Amniotic epithelial cell (primary cell): ENCODE results near the gene ZHX3.
A peak's percentile ranks its signal among the peaks of the same experiment; 100 is the strongest.

Source experiments
- DNase-seq: peaks from one replicate; pipeline ENCODE4 v3.0.0-alpha.2; 2010; ENCODE audit warnings: low read depth

The ZHX3 gene

DNA sequence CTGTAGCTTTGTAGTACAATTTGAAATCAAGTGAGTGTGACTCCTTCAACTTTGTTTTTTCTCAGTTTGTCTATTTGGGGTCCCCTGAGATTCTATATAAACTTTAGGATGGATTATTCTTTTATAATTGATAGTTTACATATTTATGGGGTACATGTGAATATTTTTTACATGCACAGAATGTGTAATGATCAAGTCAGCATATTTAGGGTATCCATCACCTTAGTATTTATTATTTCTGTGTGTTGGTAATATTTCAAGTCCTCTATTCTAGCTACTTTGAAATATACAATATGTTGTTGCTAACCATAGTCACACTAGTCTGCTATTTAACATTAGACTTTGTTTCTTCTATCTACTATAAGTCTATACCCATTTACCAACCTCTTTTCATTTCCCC, 129.9 kb downstream of the ZHX3 start:
- DNase-seq, result no peak

DNA sequence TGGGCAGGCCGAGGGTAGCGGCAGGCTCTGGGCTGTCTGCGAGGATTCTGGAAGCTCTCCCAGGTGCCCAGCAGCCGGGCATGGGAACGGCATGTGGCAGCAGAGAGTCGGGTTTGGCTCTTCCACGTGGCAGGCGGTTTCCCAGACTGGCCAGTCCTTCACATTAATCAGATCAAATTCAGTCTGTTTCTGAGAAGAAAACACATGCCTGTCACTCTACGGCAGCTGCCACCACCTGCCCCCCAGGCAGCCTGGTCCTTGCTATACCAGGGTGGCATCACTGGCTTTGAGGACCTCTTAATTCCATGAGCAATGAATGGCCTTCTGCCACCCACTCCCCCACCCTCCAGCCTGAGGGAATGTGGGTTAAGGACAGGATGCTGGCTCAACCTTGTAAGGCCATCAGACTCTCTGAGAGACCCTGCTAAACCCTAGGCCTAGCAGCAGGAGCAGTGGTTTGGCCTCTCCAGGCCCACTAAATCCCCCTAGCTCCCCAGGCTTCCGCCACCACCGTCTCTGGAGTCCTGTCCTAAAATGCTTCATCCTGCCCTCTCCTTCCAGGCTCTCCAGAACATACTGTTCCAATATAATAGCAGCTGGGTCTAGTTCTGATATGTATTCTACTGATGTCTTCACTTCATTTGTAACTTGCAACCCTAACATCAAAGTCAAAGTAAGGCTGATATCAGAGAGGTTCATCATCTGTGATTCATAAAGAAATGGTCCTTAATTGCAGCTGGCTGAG, 132.3 kb downstream of the ZHX3 start:
- no peak for DNase-seq

DNA sequence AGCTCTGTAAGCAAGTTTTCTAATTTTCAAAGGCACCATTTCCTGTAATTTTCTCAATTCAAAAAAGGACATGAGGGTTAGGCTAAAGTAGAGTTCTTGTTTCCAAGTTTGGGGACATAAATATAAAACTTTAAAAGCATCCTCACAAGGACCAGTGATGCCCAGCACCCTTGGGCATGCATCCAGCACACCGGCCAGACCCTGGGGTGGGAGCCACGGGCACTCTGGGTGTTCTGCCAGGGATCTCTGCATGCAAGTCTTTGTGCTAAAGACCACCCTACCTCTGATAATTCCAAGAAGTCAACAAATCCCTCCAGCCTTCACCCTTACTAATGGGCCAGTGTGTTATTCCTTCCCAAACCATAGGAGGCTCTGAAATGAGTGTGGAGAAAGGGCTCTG, 133.7 kb downstream of the ZHX3 start:
- no peak for DNase-seq

DNA sequence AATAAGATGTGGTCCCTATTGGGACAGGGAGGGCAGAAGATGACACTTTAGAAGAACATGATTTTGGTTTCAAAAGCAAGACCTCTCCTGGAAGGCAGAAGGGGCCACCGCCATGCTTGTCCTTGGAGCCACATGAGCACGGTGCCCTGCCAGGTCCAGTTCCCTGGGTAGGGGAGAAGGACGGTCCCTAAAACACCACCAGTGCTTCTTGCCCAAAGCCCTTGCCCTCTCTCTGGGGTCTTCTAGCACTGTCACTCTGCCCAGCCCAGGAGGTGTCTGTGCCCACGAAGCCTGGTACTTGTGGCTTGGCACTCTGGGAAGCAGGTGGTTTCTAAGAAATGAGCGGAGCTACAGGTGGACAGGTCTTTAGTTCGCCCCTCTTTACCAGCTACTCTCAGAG, 134.1 kb downstream of the ZHX3 start:
- DNase-seq, result no peak

DNA sequence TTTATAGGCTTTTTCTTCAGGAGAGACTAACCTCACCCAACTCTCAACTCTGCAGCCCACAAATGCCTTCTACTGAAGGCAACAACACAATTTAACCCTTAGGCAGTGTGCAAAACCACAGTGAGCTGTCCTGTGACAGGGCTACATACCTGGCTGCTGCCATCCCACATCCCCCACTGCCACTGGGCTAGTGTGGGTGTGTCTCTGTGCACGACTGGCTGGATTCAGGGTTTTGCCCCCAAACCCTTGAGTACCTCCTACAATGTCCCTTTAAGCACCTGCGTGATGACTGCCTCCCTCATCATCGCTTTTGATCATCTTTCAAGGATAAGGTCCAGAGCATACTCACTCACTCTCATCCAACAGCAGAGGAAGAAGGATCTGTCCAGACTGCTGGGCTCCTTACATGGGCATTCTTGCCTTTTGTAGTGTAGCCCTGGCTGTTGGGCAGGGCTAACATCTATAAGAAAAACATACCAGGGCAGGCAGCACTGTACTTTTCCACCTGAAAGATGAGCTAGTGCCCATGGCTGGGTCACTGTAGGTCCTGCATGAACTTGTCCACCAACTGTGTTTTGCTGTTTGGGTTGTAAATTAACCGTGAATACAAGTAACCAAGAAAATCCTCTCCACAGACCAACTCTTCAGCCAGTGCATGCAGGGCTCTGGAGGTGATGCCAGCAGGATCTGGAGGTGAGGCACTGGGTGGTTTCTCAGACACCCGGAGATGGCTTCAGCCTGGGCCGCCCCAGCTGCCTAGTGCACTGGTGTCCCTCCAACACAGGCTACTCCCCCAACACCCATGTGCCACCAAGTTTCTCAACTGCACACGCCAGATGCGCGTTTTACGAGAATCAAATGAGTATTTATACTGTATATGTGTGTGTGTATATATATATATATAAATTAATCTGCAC, 135.0 kb downstream of the ZHX3 start:
- no peak for DNase-seq

DNA sequence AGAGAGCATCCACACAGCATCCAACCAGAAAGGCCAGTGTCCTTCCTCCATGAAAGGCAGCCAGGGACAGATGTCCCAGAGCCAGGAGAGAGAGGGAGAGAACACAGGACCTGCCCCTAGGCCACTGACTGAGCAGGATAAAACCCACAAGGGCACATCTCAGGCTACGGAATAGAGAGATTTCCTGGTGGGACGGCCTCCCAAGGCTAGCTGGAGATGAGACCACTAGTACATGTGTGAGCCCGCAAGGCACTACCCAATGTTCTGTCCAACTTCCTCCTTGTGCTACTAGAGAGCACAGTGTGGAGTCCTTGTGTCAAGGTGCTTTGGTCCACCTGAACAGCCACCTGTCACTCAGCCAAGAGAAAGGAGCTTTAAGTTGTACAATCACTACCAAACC, 136.0 kb downstream of the ZHX3 start:
- DNase-seq, result no peak

DNA sequence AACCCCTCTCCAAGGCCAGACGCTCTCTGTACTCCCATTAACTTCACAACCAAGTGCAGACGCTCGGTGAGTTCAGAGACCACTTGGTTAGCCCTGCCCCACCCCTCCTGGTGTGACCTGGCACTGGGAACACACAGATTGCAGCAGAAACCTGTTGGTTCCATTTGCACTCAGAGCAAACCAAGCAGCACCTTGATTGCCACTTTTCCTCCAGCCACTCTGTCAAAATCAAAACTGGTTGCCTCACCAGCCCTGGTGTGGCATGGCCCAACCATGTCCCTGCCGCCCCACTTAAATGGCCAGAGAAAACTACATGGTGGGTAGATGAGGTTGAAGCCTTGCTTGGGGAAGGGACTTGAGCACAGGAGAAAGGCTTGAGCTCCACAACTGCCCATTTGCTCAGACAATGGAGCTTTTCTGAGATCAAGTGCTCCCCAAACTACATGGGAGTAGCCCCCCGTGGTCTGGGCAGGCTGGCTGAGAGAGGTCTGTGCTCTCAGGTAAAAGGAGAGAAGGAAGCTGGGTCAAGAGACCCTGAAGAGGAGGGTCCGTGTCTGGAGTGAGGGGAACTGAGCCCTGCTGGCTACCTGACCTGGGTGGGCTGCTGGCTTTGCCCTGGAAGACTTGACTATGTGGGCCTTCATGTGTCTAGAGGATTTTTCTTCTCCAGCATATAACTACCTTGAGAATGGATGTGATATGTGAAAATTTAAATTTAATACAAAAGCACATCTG, 136.8 kb downstream of the ZHX3 start:
- no peak for DNase-seq

DNA sequence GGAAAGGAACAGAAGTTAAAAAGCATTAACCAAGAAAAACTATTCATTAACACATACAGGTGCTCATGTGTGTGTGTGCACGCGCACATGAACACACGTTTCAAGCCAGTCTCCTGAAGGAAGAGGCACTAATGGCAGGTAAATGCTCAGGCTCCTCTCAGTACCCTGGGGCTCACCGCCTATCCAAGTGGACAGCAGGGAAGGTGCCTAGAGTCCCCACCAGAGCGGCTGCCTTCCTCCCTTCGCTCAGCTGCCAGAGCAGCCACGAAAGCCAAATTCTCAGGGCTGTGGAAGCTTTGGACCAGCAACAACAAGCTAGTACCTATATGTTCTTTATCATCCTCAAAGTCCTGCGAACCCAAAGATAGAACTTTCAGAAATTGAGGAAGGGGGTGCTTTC, 137.6 kb downstream of the ZHX3 start:
- DNase-seq, result no peak

DNA sequence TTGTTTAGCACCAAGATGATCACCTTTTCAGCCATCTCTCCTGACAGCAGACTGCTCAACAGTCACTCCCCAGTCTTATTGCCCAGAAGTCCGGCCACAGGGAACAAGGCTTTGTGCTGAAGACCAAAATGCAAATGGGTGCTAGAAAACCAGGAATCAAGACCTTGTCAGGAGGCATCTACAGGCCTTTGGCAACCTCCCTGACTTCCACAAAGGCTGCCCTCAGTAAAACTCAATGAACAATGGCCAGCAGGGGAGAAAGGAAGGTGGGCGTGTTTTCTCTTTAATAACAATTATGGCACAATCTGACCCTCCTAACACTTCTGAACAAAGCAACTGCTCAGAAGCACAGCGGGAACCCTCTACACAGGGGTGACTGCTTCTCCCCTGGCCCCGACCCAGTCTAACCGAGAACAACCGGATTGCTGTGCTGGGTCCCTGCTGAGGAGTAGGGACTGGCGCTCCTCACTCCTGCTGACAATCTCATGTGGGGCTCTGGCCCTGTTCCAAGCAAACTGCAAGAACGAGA, 138.6 kb downstream of the ZHX3 start:
- no peak for DNase-seq

DNA sequence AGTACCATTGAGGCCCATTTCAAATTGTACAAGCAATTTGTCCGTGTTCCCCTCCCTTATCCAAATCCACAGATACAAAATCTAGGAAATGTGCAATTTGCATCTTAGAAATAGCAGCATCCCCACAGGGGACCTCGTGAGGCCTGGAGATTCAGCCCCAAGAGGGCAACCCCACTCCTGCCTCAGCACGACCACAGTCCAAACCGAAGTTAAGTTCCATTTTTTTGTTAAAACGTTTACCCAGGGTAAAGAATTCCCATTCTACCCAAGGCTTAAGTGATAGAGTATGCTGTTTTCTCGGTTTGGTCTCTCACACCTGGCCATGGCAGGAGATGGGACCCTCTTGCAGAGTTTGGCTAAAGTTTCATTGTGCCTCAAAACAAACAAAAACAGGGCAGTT, 139.0 kb downstream of the ZHX3 start:
- DNase-seq, result no peak

DNA sequence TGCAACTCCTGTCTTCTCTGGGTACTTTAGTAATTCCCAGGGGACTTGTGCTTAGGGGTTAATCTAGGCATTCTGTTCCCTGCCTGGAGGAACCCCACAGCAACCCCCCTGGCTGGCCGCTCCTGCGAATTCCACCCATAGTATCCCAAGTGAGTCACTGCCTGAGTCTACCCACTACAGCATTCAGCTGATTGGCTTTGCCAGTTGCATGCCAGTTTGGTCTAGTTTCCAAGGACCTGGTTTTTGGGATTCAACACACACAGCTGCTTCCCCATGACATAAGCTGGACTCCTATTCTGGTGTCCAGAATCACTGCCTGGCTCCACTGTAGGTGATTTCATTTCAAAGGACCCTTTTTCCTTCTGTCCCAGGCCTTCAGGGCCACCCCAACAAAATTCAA, 139.9 kb downstream of the ZHX3 start:
- DNase-seq, result peak; percentile 87

DNA sequence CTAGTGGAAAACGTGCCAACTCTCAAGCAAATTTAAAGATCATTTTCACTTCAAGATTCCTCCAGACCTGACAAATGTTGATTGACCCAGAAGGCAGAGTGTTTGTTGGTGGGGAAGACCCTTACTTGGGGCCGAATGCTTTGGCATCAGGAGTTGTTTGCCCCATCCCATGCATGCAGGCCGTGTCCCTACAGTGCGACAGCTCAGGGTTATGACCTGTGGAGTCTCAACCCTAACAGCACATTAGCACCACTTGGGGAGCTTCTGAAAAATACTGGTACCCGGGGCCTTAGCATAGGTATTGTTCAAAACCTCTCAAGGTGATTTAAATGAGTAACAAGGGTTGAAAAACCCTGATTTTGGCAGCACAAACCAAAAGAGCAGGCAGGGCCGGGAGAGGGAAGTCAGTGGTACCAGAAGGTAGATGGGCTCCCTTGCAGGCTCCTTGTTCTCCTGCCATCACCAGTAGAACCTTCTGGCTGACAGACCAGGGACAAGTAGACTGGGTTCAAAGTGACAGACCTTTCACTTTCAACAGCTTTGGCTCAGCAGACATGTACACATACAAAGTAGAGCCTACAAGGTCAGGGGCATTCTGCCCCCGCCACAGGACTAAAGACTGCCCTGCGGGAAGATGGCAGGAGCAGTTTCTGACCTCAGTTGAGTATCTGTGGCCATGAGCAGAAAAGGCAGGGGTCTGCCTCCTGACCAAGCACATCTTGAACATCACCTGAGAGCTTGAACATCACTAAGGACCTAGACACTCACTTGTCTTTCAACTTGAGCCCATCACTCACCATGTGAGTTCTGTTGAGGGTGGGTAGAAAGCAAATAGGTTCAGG, 140.6 kb downstream of the ZHX3 start:
- DNase-seq, result no peak

DNA sequence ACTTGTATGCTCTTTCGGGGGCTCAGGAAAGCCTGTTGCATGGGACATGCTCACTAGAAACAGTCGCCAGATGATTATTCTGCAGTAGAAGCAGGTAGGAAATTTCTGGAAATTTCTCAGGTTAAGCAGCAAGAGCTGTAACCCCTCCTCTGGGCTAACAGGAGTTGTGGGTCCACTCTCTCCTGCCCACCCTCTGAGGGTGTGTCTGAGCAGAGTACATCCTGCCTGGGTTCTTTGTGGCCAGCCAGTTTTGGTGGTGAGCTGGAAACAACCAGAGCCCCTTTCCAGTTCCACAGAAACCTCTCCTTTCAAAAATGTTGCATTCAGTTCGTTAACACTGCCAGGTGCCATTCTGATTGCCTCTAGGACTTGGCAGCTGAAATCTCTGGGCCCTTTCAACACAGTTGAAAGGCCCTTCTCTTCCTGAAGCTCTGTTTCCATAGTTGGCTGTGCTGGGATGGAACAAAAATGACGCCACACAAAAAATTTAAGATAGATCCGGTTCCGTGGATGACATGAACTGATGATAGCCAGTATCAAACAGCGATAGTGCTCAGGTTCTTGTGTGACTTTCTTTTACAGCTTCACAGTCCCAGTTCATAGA, 141.7 kb downstream of the ZHX3 start:
- no peak for DNase-seq

DNA sequence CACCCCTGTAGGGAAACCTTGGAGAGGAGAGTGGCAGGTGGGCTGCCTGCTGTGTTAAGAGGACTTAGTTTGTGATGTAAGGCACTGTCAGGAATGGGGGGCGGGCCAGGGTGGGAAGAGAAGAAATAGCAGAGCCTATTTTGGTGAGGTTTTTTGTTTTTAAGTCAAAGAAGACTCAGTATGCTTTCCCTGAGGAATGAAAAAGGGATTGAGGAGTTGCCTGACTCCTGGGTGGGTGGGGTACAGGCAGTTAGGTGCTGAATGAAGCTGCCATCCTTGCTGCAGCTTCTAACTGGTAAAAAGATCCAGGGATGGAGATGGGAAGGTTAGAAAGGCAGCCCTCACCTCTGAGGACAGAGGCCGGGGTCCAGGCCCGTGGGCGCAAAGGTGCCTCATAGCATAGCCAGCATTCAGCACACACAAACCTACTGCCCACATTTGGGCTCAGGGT, 142.3 kb downstream of the ZHX3 start:
- no peak for DNase-seq

DNA sequence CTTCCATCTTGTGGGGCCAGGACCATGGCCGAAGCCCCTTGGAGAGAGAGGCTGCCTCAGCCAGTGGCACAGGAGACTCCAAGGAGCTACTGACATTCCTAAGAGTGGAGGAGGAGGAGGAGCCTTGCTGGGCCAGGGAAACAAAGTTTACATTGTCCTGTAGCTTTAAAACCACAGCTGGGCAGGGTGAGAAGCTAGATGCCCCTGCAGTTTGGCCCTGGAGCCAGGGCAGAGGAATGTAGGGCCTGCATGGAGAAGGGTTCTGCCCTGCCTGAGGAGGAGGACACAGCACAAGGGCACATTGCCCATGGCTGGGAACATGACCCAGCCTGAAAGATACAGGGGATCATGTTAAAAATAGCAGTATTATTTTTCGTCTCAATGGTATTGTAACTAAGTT, 142.7 kb downstream of the ZHX3 start:
- DNase-seq, result peak; percentile 45

DNA sequence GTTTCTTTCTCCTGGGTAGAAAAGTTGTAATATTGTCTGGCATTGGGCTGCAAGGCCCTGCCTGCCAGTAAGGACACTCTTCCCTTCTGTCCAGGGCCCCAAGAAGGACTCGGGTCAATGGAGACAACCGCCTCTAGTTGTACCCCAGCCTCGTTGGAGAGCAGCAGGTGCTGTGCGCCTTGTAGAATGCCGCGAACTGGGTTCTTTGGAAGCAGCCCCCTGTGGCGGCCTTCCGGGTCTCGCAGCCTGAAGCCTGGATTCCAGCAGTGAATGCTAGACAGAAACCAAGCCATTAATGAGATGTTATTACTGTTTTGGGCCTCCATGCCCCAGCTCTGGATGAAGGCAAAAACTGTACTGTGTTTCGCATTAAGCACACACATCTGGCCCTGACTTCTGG, 143.2 kb downstream of the ZHX3 start:
- no peak for DNase-seq

DNA sequence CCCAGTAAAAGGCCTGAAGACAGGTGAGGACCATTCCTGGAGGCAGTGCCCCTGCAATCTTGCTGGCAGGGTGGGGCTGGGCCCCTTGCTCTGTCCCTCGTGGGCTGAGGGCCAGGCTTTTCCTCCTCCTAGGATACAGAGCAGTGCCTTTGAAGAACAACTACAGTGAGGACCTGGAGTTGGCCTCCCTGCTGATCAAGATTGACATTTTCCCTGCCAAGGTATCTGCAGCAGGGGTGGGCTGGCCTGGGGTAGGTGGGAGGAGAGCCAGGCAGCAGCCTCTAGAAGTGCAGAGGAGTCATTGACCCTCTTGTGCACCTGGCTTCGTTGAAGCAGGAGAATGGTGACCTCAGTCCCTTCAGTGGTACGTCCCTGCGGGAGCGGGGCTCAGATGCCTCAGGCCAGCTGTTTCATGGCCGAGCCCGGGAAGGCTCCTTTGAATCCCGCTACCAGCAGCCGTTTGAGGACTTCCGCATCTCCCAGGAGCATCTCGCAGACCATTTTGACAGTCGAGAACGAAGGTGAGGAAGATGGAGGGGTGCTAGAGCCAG, 143.7 kb downstream of the ZHX3 start:
- DNase-seq, result no peak

DNA sequence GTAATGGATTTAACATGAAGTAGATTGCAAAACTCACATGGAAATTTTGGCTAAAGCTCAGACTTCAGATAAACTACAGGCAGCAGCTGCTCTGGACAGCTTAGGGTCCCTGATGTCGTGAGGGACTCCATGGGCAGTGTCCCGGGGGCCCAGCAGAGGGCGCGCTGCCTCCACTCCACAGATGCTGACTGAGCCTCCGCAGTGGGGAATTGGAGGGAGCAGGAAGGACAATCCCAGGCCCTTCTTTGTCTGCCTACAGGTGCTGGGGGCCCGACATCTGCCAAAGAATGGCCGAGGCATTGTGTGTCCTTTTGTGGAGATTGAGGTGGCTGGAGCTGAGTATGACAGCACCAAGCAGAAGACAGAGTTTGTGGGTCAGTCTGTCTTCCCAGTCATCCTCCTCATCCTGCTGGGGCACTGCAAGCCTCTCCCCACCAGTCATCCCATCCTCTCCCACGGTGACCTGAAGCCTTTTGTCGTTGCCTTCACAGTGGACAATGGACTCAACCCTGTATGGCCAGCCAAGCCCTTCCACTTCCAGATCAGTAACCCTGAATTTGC, 144.3 kb downstream of the ZHX3 start:
- DNase-seq, result peak; percentile 44

DNA sequence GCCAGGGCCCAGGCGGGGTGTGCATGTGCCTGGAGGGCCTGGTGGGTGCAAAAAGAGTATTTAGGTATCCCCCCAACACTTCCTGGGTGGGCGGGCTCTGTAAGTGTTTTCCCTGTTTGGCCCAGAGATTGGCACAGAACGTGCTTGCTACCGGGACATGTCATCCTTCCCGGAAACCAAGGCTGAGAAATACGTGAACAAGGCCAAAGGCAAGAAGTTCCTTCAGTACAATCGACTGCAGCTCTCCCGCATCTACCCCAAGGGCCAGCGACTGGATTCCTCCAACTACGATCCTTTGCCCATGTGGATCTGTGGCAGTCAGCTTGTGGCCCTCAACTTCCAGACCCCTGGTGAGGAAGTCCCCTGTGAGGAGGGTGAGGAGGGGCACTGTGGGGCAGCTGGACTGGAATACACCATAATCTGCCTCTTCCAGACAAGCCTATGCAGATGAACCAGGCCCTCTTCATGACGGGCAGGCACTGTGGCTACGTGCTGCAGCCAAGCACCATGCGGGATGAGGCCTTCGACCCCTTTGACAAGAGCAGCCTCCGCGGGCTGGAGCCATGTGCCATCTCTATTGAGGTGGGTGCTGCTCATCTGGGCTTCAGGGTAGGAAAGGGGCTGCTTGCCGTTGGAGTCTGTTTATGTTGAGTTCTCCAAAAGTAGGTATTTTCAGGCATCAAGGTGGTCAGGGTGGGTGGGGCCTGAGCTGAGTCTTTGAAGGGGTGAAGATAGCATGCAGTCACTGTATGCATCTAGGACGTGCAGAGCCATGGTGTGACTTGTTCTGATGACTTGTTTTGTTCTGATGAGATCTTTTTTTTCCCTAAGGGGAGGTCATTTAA, 145.0 kb downstream of the ZHX3 start:
- DNase-seq, result no peak
